Brain microvascular endothelial cell (primary cell): ENCODE results near the gene TMEM108.

Source experiments
- DNase-seq: peaks from one replicate; pipeline ENCODE4 v3.0.0-alpha.2; 2020
- H3K27ac ChIP-seq: fragments of 250-450 bp; sonication (Bioruptor Pico); 2 replicates; pipeline ENCODE4 v1.5.1; 2020; ENCODE audit warnings: mild to moderate bottlenecking, moderate library complexity
- H3K27me3 ChIP-seq: fragments of 250-450 bp; sonication (Bioruptor Pico); replicated peaks from 2 replicates; pipeline ENCODE4 v1.5.1; 2020; ENCODE audit warnings: mild to moderate bottlenecking
- H3K36me3 ChIP-seq: fragments of 250-450 bp; sonication (Bioruptor Pico); replicated peaks from 2 replicates; pipeline ENCODE4 v1.5.1; 2020; ENCODE audit warnings: mild to moderate bottlenecking
- H3K4me3 ChIP-seq: 2 replicates; pipeline ENCODE4 v1.5.1; 2011; ENCODE audit warnings: low read depth, mild to moderate bottlenecking, control low read depth, low read length, moderate library complexity
- CTCF ChIP-seq: IDR thresholded peaks from 2 replicates; pipeline ENCODE4 v1.5.1; 2011; ENCODE audit warnings: low read depth, mild to moderate bottlenecking, moderate library complexity, low read length, control low read depth, inconsistent platforms; ENCODE audit errors: missing control alignments
- in situ Hi-C: cut with HindIII; loops from 2 replicates; pipeline ENCODE4 v1.10.0; 2017; ENCODE audit warnings: low sequenced_read_pairs, low pct_ligation_motif_present

The TMEM108 gene

DNA sequence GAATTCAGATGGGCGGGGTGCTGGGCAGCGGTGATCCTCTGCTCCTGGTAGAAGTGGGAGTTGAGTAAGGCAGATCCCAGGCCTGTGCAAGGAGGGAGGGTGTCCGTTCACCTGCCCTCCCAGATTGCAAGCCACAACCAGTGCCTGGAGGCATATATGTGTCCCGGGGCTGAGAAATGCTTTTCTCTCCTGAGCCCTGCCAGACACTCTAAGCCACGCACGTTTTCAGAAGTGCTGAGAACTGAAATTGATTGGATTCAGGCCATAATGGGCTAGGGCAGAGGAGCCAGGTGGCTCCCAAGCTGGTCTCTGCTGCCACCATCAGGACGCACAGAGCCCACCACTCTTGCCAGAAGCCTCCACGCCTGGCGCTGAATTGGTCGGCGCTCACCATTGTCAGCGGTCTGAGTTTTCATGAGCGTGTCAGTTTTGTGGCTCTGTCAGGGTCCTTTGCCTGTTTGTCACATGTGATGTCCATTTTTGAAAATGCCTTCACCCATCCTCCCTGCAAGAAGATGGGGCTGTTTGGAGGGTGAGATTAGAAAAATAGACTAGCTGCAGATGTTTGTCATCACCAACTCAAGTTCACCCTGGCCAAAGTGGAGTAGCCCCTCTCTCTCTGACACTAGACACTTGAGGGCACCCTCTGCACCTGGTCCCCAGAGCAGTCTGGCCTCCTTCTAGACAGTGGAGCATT is 346.3 kb downstream of the TMEM108 start:
- TF ChIP-seq CTCF = peak; percentile 96
- Histone ChIP-seq H3K36me3 (no peaks in the 10 kb centered on the region), H3K27ac (no peak overlapping the region), H3K4me3 (no peak overlapping the region), H3K27me3 (no peaks in the 10 kb centered on the region)
- DNase-seq = peak; percentile 47
- in situ Hi-C loops = loop anchor here (25.0 kb wide), 2 partner anchors 347 to 647 kb away; partner anchors contain the start of gene TMEM108

GRCh38 chr3:133386876-133387275 is 348.7 kb downstream of the TMEM108 start:
- TF ChIP-seq CTCF = peak; percentile 17
- DNase-seq = no peak
- H3K27ac ChIP-seq = no peak overlapping the region
- H3K4me3 ChIP-seq = no peak overlapping the region
- H3K36me3 ChIP-seq = no peaks in the 10 kb centered on the region
- in situ Hi-C loops = loop anchor here (25.0 kb wide), 2 partner anchors 350 to 650 kb away; partner anchors contain the start of gene TMEM108
- no peaks in the 10 kb centered on the region for H3K27me3 ChIP-seq

- no peaks in the 10 kb centered on the region for H3K27me3 ChIP-seq
- in situ Hi-C loops = loop anchor here (25.0 kb wide), 2 partner anchors 350 to 650 kb away; partner anchors contain the start of gene TMEM108
- H3K27ac ChIP-seq = no peak overlapping the region
- H3K4me3 ChIP-seq = no peak overlapping the region
- no peak for TF ChIP-seq CTCF
- no peaks in the 10 kb centered on the region for H3K36me3 ChIP-seq
- no peak for DNase-seq
Observed at GRCh38 chr3:133387341-133387740, 349.1 kb downstream of the TMEM108 start.

- Histone ChIP-seq H3K27ac (no peak overlapping the region), H3K4me3 (no peak overlapping the region), H3K27me3 (no peaks in the 10 kb centered on the region), H3K36me3 (no peaks in the 10 kb centered on the region)
- no peak for DNase-seq
- in situ Hi-C loops = loop anchor here (25.0 kb wide), 2 partner anchors 352 to 652 kb away; partner anchors contain the start of gene TMEM108
- no peak for TF ChIP-seq CTCF
Observed at GRCh38 chr3:133388696-133389395, 350.7 kb downstream of the TMEM108 start.

DNA sequence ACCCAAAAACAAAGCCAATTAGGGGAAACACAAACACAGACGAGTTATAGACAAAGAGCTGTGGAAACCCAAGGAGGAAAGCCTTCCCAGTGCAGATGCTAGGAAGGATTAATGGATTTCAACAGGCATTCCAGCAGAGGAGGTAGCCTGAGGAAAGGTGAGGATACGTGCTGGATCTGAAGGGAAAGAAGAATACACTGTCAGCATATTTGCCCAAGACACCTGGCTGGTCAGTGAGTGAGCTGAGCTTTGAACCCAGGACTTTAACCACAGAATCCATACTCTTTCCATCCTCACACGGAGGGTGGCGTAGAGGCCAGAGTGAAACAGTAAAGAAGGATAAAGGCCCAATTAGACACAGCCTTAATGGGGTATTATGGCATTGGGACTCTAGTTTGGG is 352.5 kb downstream of the TMEM108 start:
- H3K4me3 ChIP-seq = no peak overlapping the region
- in situ Hi-C loops = loop anchor here (25.0 kb wide), 2 partner anchors 353 to 653 kb away; partner anchors contain the start of gene TMEM108
- no peak for DNase-seq
- TF ChIP-seq CTCF = no peak
- no peaks in the 10 kb centered on the region for H3K27me3 ChIP-seq
- no peaks in the 10 kb centered on the region for H3K36me3 ChIP-seq
- H3K27ac ChIP-seq = no peak overlapping the region
